NOMO-1 (cell line): ENCODE results near the gene HPCAL4.

Experiments
- DNase-seq, 2 experiments: peaks; one replicate each; lab custom pipeline; 2025; ENCODE audit not compliant: unreplicated experiment in 2 of 2; lab: John Stamatoyannopoulos, UW

The HPCAL4 gene

DNA sequence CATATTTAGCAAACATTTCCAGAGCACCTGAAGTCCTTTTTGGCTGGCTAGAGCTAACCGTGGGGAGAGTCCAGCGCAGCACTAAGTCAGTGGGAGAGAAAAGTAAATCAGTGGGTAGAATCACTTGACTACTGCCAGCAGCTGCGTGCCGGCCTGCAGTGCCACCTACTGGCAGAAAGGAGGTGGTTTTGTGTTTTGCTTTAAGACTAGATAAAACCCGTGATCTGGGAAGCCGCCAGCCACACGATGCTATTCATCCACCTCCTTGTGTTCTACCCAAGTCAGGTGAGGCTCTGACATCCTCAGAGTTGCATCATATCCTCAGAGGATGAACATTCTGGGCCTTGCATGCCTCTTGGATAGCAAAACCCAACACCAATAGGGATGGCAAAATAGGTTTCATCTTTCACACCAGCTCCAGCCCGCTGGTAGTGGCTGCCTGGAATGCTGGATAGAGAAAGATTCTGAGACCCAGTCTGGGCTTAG lies 37.6 kb downstream of the HPCAL4 start:
- peak; percentile 20 to 53 for DNase-seq

DNA sequence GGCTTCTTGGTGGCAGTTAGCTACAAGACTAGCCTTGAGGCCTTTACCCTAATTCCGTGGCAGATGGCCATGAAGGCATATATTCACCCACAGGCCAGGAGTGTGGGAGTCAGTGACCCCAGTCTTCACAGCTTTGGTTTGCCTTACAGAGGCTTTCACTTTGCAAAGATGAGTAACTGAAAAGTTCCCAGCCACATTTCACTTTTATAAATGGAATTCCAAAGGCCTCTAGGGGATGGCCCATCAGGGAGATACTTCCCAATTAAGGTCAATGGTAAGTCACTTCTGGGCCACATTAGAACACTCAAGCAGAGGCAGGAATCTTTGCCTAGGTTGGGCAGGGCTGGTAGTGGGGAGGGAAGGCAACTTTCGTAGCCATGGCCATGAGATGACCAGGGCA lies 38.7 kb downstream of the HPCAL4 start:
- DNase-seq: no peak

- no peak for DNase-seq
Measured at GRCh38 chr1:39652105-39652504, 39.1 kb downstream of the HPCAL4 start.

- DNase-seq: no peak
Measured at GRCh38 chr1:39650431-39650830, 40.8 kb downstream of the HPCAL4 start.

DNA sequence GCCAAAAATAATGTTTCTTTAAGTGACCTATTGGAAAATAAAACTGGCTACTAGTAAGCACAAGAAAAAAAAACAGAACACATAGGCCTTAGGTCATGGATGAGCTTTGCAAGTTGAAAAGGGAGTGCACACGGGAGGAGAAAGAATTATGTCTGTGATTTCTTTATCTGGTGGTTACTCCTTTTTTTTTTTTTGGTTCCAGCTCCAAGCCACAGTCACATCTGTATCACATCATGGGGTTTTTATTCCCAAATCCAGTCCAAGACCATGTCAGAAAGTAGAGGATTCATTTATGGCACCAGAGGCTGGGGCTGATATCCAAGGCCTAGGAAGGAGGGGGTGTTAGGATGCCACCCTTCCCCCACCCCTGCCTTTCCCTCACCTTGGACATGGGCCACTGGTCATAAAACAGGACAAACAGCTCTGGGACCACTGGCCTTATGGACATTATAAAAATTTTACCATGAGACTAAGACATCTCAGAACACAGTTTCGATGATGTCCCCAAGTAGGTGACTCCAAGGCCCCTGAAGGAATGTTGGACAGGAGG lies 41.5 kb downstream of the HPCAL4 start:
- no peak for DNase-seq

- DNase-seq: no peak
Measured at GRCh38 chr1:39648496-39648895, 42.7 kb downstream of the HPCAL4 start.

- DNase-seq: no peak
Measured at GRCh38 chr1:39647247-39647646, 44.0 kb downstream of the HPCAL4 start.

- no peak for DNase-seq
Measured at GRCh38 chr1:39646232-39647081, 44.8 kb downstream of the HPCAL4 start.

DNA sequence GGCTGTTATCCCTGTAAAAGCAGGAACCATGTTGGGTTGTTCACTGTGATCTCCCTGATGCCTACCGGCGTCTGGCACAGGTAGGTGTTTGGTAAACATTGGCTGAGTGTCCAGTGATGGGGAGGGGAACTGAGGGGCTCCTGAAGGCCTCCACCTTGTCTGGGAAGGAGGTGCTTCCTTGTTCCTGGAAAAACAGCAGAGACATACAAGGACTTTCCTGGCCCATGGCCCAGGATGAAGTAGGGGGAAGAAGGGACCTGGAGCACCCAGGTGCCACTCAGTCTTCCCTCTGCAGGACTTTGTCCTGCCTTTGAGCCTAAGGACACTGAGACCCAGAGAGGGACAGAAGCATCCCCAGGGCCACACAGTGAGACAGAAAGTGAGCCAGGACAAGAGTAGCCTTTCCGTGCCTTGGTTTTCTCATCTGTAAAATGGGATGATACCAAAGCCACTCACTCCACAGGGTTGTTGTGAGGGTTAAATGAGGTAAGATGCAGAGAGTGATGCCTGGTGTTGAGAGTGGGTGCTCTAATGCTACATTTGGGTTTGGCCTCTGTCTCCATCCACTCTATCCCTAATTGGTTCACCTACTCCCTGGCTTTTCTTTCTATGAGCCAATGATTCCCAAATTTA lies 45.7 kb downstream of the HPCAL4 start:
- no peak for DNase-seq

DNA sequence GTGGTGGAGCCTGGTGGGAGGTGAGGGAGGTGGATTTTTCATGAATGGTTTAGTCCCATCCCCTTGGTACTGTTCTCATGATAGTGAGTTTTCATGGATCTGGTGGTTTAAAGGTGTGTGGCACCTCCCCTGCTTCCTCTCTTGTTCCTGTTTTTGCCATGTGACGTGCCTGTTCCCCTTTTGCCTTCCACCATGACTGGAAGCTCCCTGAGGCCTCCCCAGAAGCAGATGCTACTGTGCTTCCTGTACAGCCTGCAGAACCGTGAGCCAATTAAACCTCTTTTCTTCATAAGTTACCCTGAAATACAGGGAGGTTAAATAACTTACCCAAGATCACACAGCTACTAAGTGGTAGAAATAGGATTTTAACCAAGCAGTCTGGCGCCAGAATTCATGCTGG lies 47.5 kb downstream of the HPCAL4 start:
- peak in 1 of 2 experiments; percentile 5 for DNase-seq

DNA sequence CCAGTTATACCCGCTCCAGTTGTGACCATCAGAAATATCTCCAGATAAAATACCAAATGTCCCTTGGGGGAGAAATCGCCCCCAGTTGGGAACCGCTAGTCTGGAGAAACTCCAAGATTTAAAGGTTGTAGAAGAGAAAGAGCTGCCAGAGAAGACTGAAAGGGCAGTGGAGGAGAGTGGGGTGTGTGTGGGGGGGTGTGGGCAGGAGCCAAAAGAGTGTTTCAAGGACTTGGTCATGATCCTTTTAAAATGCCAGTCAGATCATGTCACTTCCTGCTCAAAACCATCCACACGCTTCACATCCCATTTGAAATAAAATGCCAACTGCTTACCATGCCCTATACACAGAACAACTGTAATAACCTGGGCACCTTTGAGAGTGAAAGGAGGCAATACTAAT lies 48.4 kb downstream of the HPCAL4 start:
- no peak for DNase-seq

DNA sequence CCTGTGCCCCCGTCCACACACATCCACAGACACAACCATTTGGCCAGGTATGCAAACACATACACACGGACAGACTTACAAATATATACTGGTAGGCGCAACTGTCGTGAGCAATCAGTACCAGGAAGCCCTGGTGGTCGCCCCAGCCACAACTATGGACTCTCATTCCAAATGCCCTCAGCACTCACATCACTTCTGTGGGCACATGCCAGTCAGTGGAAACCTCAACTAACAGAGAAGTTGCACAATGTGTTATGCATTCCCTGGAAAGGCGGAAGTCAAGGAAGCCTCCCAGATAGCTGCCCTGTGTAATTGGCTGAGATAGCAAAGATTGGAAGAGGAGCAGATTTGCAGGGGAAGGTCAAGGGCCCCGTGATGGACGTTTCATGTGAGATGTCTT lies 50.4 kb downstream of the HPCAL4 start:
- DNase-seq: no peak

DNA sequence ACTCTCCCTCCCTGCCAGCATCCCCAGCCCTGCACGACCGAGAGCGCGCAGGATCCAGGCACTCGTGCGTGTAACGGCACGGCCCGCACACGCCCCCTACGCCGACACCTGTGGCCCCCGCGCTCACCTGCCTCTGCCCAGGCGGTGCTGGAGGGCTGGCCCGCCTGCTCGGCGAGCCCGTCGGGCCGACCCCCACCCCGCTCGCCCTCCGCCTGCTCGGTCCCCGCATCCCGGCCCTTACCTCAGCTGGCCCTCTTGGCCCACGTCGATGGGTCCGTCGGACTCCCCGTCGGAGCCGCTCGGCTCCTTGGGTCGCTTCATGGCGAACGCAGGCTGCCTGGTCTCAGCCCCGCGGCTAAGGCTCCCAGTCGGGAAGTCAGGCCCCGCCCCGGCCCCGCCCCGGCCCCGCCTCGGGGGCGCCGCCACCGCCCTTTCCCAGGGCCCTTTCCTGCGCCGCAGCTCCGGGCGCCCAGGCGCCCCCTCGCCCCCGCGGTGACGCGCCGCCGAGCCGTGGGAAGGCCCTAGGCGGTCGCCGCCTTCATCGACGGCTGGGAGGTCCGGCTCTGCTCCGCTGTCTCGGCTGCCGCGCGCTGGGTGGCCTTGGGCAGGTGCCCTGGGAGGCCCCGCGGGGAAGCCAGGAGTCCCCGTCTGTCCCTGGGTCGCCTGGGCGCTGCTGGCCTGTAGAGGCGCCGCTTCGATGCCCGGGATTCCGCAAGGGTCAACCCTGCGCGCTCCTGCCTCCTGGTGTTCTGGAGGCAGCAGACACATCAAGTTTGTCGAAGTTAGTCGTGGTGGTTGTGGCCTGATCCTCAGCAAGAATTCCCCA lies 51.7 kb downstream of the HPCAL4 start, which contains the start of gene HEYL:
Gene HEYL (minus strand): TSS at position 339 of the 826 bp plus-strand sequence. CDS start 18 bp downstream, at position 321.
- peak; percentile 83 to 84 for DNase-seq

GRCh38 chr1:39638965-39639304 lies 52.3 kb downstream of the HPCAL4 start:
- no peak for DNase-seq

DNA sequence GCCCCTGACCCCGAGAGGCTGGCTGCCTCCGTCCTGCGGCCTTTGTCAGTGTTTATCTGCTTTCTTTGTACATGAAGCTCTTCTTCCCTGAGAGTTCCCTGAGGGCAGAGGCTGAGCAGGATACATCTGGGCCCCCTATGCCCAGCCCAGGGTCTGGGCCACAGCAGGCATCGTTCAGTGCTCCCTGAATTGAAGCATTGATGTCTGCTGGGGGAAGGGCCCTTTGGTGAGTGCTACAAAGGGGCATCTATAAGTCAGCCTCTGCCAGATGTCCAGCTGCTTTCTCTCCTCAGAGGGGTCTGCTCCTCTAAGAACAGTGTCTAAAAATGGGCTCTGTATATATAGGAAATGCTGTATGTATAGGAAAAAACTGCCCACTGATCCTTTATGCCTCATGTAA lies 53.9 kb downstream of the HPCAL4 start:
- no peak for DNase-seq

- no peak for DNase-seq
Measured at GRCh38 chr1:39635871-39636210, 55.4 kb downstream of the HPCAL4 start.

GRCh38 chr1:39635205-39635870 lies 55.9 kb downstream of the HPCAL4 start:
- DNase-seq: no peak

DNA sequence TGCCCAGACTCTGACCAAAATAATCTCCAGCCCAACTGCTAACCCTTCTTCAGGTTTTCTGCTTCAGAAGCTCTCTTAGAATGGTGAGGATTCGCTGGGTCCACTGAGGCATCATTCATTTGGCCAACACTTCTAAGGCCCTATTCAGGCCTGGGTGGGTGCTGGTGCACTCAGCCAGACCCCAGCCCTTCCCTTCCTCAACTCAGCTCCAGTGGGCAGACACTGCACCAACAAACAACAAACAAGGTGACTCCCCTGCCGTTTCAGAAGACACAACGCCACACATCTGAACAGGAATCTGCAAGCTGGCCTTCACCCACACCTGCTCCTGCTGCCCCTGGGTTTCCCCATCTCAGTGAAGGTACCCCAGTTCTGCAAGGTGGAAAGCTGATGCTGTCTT lies 57.8 kb downstream of the HPCAL4 start:
- no peak for DNase-seq

- DNase-seq: no peak
Measured at GRCh38 chr1:39632682-39633417, 58.4 kb downstream of the HPCAL4 start.

- no peak for DNase-seq
Measured at GRCh38 chr1:39632323-39632681, 58.9 kb downstream of the HPCAL4 start.
